Esophagus muscularis mucosa (tissue), 4 donors: ENCODE data around the gene CRYGN.
A peak's percentile ranks its signal among the peaks of the same experiment; 100 is the strongest.

Experiments
- CTCF ChIP-seq, 3 experiments: fragments of 200-600 bp in 2 of 3; fragments of 450-650 bp in 1 of 3; sonication (generic) in 2 of 3; IDR thresholded peaks; one replicate each; pipeline ENCODE4 v1.5.1; 2017 to 2019; ENCODE audit warnings: antibody characterized with exemption in 3 of 3, mild to moderate bottlenecking in 2 of 3, moderate library complexity in 1 of 3
- EP300 ChIP-seq: sonication (generic); formaldehyde crosslinking; IDR thresholded peaks from one replicate; pipeline ENCODE4 v1.6.1; 2017; ENCODE audit warnings: antibody characterized with exemption
- POLR2A ChIP-seq: fragments of 450-650 bp; IDR thresholded peaks from one replicate; pipeline ENCODE4 v1.6.1; 2017; ENCODE audit warnings: antibody characterized with exemption, moderate library complexity, mild to moderate bottlenecking, low read depth
- POLR2AphosphoS5 ChIP-seq, 2 donors: sonication (generic); formaldehyde crosslinking; IDR thresholded peaks; one replicate each; pipeline ENCODE4 v1.6.1; 2017; ENCODE audit warnings: antibody characterized with exemption in 2 of 2

DNA sequence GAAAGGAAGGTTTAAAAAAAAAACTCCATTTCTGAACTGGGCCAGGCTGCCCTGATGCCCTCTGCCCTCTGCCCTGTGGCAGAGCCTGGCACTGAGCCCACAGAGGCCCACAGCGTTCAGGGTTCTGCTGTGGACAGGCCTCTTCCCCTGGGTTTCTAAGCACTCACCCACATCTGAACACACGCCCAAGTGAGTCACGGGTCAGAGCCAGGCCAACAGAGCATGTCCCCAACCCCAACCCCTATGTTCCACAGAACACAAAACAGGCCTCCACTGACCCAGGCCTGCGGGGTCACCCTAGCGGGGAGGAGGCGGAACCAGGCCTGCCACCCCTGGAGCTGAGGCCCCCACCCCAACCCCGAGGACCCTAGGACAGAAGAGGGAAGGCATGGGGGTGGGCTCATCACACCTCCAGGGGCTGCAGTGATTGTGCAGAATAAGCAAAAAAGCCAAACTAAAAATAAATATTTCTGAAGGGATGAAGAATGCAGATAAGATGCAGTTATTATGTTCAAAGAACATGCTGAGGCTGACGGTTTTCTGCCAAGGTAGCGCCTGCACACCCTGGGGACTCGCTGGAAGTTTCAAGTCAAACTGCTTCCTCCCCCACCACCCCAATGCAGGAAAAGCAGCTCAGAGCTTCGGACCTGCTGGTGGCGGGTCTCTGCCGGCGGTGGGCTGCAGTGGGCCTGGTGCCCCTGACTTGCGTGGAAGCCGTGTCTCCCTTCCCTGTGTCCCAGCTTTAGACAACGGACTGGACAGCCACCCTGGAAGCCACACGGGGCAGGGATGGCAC lies 35.5 kb downstream of the CRYGN start:
- TF ChIP-seq CTCF (IDR thresholded peaks at IDR 0.05) (no peak), POLR2AphosphoS5 (IDR thresholded peaks at IDR 0.05) (peak in 1 of 2 donors; percentile 28), POLR2A (no peak), EP300 (no peak)
